Stimulated activated memory B cell treated with anti-CD40 and anti-IgM and Interleukin-4, amounts not matched to agents 10 μg/mL and 1 μg/mL and 100 μg/mL, for 72 hours (primary cell): ENCODE measurements around the gene PTGFRN.

ENCODE experiments used
- ATAC-seq: fragments of 150-1000 bp; cut with Tn5 transposase; 2 replicates; pipeline ENCODE4 v1.10.0; 2021
- H3K27ac Mint-ChIP-seq: one replicate; pipeline ENCODE4 v1.8.0; 2022; ENCODE audit warnings: mild to moderate bottlenecking, mixed read lengths
- H3K27me3 Mint-ChIP-seq: one replicate; pipeline ENCODE4 v1.8.0; 2022; ENCODE audit warnings: mixed read lengths
- H3K36me3 Mint-ChIP-seq: one replicate; pipeline ENCODE4 v1.8.0; 2022; ENCODE audit warnings: mixed read lengths
- H3K4me1 Mint-ChIP-seq: one replicate; pipeline ENCODE4 v1.8.0; 2022; ENCODE audit warnings: mixed read lengths
- H3K4me3 Mint-ChIP-seq: one replicate; pipeline ENCODE4 v1.8.0; 2022; ENCODE audit warnings: mild to moderate bottlenecking, moderate library complexity, mixed read lengths
- H3K9me3 Mint-ChIP-seq: one replicate; pipeline ENCODE4 v1.8.0; 2022; ENCODE audit warnings: mixed read lengths

Gene PTGFRN

DNA sequence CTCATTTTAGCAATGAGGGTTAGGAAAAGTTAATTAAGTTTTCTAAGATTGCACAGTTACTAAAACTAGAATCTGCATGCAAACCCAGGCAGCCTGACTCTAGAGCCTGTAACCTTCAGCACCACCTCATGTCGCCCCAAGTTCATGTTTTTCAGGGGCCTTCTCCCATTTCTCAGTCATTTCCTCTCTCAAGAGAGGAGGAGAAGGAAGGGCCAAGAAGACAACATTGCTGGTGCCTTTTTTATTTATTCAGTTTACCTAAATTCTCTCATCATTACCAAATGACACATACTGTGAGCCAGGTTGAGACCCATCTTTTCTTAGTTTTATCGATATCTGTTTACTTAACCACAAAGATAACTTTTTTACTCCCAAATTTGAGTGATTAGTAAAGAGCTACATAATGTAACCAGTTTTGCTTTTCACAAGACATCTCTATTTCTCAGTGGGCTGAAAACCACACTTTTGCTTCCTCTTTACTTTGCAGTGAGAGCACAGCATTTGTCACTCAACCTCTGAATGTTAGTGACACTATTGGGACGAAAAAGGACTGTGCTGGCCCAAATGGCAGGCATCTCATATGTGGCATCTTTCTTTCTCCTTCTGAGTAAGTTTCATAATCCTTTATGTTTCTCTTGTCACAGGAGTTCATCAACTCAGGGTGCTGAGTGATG, 91.7 kb downstream of the PTGFRN start, which contains the start of gene CD101:
Gene CD101 (plus strand): TSS at position 507 of the 674 bp plus-strand sequence. CDS start 58 bp downstream, at position 565.
- H3K27ac Mint-ChIP-seq, result peak within 1 kb of the TSS; percentile 23
- no peaks in the 10 kb centered on the region for H3K9me3 Mint-ChIP-seq
- peak within 1 kb of the TSS; percentile 39 for H3K4me3 Mint-ChIP-seq

GRCh38 chr1:117003223-117003875, 93.6 kb downstream of the PTGFRN start:
- ATAC-seq, result no peak
- Mint-ChIP-seq H3K9me3 (no peaks in the 10 kb centered on the region), H3K27ac (no peak overlapping the region), H3K27me3 (no peaks in the 10 kb centered on the region), H3K36me3 (no peaks in the 10 kb centered on the region), H3K4me1 (peaks cover 21% of the 10 kb centered on the region), H3K4me3 (no peak overlapping the region)

More for the DNA sequence above, 91.7 kb downstream of the PTGFRN start, which contains the start of gene CD101:
- no peaks in the 10 kb centered on the region for H3K36me3 Mint-ChIP-seq
- H3K27me3 Mint-ChIP-seq, result no peaks in the 10 kb centered on the region
- ATAC-seq, result peak; percentile 96
- peaks cover 21% of the 10 kb centered on the region for H3K4me1 Mint-ChIP-seq

- Mint-ChIP-seq H3K4me3 (no peak overlapping the region), H3K27ac (no peak overlapping the region), H3K27me3 (no peaks in the 10 kb centered on the region), H3K4me1 (peaks cover 7% of the 10 kb centered on the region), H3K9me3 (no peaks in the 10 kb centered on the region), H3K36me3 (no peaks in the 10 kb centered on the region)
- ATAC-seq, result no peak
Measured at GRCh38 chr1:117007719-117008013, 98.0 kb downstream of the PTGFRN start.

GRCh38 chr1:117008656-117009055, 98.9 kb downstream of the PTGFRN start:
- no peaks in the 10 kb centered on the region for H3K9me3 Mint-ChIP-seq
- H3K4me1 Mint-ChIP-seq, result no peaks in the 10 kb centered on the region
- H3K4me3 Mint-ChIP-seq, result no peak overlapping the region
- ATAC-seq, result no peak
- H3K27ac Mint-ChIP-seq, result no peak overlapping the region
- H3K36me3 Mint-ChIP-seq, result no peaks in the 10 kb centered on the region
- no peaks in the 10 kb centered on the region for H3K27me3 Mint-ChIP-seq

- Mint-ChIP-seq H3K4me1 (no peaks in the 10 kb centered on the region), H3K27me3 (no peaks in the 10 kb centered on the region), H3K27ac (no peak overlapping the region), H3K36me3 (no peaks in the 10 kb centered on the region), H3K9me3 (no peaks in the 10 kb centered on the region), H3K4me3 (no peak overlapping the region)
- ATAC-seq, result no peak
Measured at GRCh38 chr1:117009132-117009531, 99.4 kb downstream of the PTGFRN start.

DNA sequence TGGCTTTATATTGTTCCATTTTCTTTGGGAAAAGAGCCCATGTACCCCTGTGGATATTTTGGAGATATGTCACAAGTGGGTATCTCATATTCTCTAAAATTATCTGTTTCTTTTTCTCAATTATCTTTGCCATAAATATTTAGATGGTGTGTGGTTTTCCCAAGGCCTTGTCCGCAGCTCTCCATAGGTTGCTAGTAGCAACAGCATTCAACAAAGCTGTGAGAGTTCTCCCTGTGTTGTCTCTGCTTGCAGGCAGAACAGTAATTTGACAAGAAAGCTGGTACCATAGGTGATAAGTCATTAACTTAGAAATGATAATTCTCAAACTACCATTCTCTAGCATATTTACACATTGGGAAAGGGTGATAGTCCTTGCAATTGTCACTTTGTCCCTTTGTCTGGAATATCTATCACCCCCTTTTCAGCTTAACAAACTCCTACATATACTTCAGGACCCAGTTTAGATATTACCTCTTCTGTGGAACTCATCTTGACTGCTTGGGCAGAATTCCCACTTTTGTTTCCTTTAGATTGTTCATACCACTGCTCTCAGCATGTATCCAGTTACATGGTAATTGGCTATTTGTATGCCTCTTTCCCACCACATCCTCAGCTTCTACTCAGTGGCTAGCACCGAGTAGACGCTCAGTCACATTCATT, 100.7 kb downstream of the PTGFRN start:
- Mint-ChIP-seq H3K9me3 (no peaks in the 10 kb centered on the region), H3K27me3 (no peaks in the 10 kb centered on the region), H3K4me3 (no peak overlapping the region), H3K4me1 (no peaks in the 10 kb centered on the region), H3K36me3 (no peaks in the 10 kb centered on the region), H3K27ac (no peak overlapping the region)
- no peak for ATAC-seq

DNA sequence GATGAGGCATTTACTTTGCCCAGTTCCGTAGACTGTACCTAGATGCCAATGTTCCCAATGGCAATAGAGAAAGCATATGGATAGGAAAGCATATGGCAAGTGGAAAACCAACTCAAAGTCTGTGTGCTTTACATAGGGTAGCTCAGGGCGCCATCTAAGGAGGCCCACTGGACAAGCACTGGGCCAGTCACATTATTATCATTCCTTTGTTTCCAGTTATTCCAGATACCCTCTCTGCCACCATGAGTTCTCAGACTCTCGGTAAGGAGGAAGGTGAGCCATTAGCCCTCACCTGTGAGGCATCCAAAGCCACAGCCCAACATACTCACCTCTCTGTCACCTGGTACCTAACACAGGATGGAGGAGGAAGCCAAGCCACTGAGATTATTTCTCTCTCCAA, 101.6 kb downstream of the PTGFRN start:
- Mint-ChIP-seq H3K27ac (no peak overlapping the region), H3K36me3 (no peaks in the 10 kb centered on the region), H3K4me3 (no peak overlapping the region), H3K9me3 (no peaks in the 10 kb centered on the region), H3K4me1 (no peaks in the 10 kb centered on the region), H3K27me3 (no peaks in the 10 kb centered on the region)
- no peak for ATAC-seq

GRCh38 chr1:117013309-117013858, 103.7 kb downstream of the PTGFRN start:
- no peaks in the 10 kb centered on the region for H3K27me3 Mint-ChIP-seq
- no peak overlapping the region for H3K4me3 Mint-ChIP-seq
- no peak for ATAC-seq
- no peak overlapping the region for H3K27ac Mint-ChIP-seq
- H3K36me3 Mint-ChIP-seq, result no peaks in the 10 kb centered on the region
- H3K9me3 Mint-ChIP-seq, result no peaks in the 10 kb centered on the region
- H3K4me1 Mint-ChIP-seq, result no peaks in the 10 kb centered on the region

DNA sequence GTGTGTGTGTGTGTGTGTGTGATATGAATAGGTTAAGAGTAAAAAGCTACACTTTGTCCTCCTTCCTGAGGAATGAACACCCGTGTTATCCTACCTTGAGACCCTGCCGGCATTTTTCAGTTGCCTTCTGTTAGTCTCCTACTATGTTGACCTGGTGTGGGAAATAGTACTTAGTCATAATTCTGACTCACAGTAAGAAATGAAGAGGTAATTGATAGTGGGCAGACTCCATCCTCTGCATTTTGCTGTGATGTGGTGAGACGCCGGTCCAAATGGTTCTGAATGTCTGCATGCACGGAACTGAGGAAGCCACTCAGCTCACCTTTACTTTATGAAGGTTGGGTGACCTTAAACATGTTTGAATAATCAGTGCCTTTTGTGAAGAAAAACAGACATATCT, 104.5 kb downstream of the PTGFRN start:
- no peak for ATAC-seq
- no peaks in the 10 kb centered on the region for H3K27me3 Mint-ChIP-seq
- no peaks in the 10 kb centered on the region for H3K9me3 Mint-ChIP-seq
- H3K36me3 Mint-ChIP-seq, result no peaks in the 10 kb centered on the region
- H3K4me1 Mint-ChIP-seq, result no peaks in the 10 kb centered on the region
- H3K27ac Mint-ChIP-seq, result no peak overlapping the region
- no peak overlapping the region for H3K4me3 Mint-ChIP-seq

- Mint-ChIP-seq H3K4me1 (no peaks in the 10 kb centered on the region), H3K27me3 (no peaks in the 10 kb centered on the region), H3K36me3 (no peaks in the 10 kb centered on the region), H3K9me3 (no peaks in the 10 kb centered on the region), H3K27ac (no peak overlapping the region), H3K4me3 (no peak overlapping the region)
- ATAC-seq, result no peak
Measured at GRCh38 chr1:117015724-117016123, 106.0 kb downstream of the PTGFRN start.

- H3K27me3 Mint-ChIP-seq, result no peaks in the 10 kb centered on the region
- H3K27ac Mint-ChIP-seq, result no peak overlapping the region
- no peak overlapping the region for H3K4me3 Mint-ChIP-seq
- H3K36me3 Mint-ChIP-seq, result no peaks in the 10 kb centered on the region
- ATAC-seq, result peak; percentile 58
- no peaks in the 10 kb centered on the region for H3K9me3 Mint-ChIP-seq
- H3K4me1 Mint-ChIP-seq, result no peaks in the 10 kb centered on the region
Measured at GRCh38 chr1:117017062-117017461, 107.3 kb downstream of the PTGFRN start.

DNA sequence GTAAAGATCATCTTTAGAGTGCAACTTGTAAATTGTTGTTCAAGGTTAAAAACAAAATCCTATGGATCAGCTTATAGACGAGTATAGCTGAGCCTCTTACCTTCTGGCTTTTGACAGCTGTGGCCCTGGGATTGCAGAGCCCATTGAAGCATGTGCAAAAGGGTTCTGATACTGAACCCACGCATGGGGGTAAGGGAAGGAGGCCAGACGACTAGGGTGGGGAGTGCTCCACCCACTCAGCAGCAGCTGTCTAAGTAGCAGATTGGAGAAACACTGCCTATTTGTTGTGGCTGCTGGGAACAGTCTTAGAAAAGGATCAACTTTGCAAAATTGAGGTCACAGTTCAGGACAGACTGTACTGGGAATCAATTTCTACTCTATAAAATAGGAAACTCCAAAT, 107.9 kb downstream of the PTGFRN start:
- H3K4me1 Mint-ChIP-seq, result no peaks in the 10 kb centered on the region
- ATAC-seq, result peak; percentile 74
- no peaks in the 10 kb centered on the region for H3K27me3 Mint-ChIP-seq
- H3K36me3 Mint-ChIP-seq, result no peaks in the 10 kb centered on the region
- no peaks in the 10 kb centered on the region for H3K9me3 Mint-ChIP-seq
- no peak overlapping the region for H3K27ac Mint-ChIP-seq
- H3K4me3 Mint-ChIP-seq, result no peak overlapping the region

GRCh38 chr1:117020526-117021156, 110.9 kb downstream of the PTGFRN start:
- no peak for ATAC-seq
- Mint-ChIP-seq H3K4me1 (peaks cover 9% of the 10 kb centered on the region), H3K36me3 (no peaks in the 10 kb centered on the region), H3K4me3 (no peak overlapping the region), H3K9me3 (no peaks in the 10 kb centered on the region), H3K27ac (no peak overlapping the region), H3K27me3 (no peaks in the 10 kb centered on the region)

DNA sequence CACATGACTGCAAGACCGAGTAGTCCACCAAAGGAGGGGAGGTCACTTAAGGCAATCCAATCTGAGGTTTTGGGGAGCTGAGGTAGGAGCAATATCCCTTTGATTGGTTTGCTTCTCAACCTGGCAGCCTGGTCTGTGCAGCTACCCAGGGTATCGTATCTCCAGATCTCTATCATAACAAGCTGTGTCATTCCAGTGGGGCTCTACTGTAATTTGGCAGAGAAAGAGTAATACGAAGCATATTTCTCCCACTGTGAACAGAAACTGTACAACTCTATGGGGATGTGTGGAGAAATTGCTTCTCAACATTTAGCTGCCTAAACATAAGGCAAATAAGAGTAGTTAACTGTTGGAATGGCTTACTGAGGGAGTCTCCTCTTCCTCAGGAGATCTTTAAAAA, 112.4 kb downstream of the PTGFRN start:
- ATAC-seq, result no peak
- Mint-ChIP-seq H3K4me1 (peaks cover 9% of the 10 kb centered on the region), H3K27me3 (no peaks in the 10 kb centered on the region), H3K27ac (no peak overlapping the region), H3K4me3 (no peak overlapping the region), H3K36me3 (no peaks in the 10 kb centered on the region), H3K9me3 (no peaks in the 10 kb centered on the region)

GRCh38 chr1:117025568-117025967, 115.9 kb downstream of the PTGFRN start:
- Mint-ChIP-seq H3K4me1 (peaks cover 9% of the 10 kb centered on the region), H3K27me3 (no peaks in the 10 kb centered on the region), H3K36me3 (no peaks in the 10 kb centered on the region), H3K4me3 (no peak overlapping the region), H3K27ac (no peak overlapping the region), H3K9me3 (no peaks in the 10 kb centered on the region)
- no peak for ATAC-seq
